Retina (tissue), 1 donor: Measurements from ENCODE around the gene TBL3.

Experiments used
- DNase-seq: peaks from one replicate; pipeline ENCODE4 v3.0.0-alpha.2; 2016

The TBL3 gene

DNA sequence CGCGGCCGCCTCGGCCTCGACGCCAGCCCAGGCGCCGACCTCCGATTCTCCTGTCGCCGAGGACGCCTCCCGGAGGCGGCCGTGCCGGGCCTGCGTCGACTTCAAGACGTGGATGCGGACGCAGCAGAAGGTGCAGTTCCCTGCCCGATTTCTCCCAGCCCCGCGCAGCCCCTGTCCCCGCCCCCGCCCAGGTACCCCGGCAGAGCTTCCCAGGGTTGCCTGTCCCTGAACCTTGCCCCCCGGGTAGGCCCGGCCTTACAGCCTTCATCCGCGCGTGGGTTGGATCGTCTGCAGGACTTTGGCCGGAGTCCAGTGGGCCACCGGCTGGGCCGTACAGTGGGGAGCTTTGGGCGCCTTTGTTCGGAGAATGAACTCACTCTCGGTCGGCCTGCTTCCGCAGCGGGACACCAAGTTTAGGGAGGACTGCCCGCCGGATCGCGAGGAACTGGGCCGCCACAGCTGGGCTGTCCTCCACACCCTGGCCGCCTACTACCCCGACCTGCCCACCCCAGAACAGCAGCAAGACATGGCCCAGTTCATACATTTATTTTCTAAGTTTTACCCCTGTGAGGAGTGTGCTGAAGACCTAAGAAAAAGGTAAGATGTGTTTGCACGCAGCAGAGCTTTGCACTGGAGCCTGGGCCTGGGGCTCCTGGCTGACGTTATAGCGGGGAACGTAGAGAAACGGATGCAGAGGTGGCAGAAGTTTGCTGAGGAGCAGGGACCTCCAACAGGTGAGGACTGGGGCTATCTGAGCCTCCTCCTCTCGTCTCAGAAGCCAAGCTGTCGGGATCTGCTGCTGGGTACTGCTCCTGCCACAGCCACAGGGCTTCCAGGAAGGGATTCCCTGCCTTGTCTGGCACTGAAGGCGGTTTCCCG, 12.7 kb downstream of the TBL3 start:
- no peak for DNase-seq

DNA sequence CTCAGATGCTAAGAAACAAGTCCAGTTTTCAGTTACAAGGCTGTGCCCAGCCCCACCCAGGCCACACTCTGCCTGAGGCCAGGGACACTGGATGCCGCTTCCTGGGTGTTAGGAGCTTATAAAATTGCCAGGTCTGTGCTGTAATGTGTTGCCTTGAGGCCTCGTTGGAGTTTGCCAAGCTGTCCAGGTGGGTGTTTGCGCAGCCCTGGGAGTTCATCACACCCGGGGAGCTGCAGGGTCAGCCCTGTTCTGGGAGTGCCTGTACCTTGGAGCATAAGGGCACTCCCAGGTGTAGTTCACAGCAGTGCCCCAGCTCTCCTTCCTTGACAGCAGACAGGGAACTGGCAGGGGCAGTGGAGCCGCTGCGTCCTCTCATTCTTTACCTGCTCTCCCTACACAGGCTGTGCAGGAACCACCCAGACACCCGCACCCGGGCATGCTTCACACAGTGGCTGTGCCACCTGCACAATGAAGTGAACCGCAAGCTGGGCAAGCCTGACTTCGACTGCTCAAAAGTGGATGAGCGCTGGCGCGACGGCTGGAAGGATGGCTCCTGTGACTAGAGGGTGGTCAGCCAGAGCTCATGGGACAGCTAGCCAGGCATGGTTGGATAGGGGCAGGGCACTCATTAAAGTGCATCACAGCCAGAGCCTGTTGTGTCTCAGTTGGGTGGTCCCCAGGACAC, 13.8 kb downstream of the TBL3 start:
- DNase-seq, result no peak

DNA sequence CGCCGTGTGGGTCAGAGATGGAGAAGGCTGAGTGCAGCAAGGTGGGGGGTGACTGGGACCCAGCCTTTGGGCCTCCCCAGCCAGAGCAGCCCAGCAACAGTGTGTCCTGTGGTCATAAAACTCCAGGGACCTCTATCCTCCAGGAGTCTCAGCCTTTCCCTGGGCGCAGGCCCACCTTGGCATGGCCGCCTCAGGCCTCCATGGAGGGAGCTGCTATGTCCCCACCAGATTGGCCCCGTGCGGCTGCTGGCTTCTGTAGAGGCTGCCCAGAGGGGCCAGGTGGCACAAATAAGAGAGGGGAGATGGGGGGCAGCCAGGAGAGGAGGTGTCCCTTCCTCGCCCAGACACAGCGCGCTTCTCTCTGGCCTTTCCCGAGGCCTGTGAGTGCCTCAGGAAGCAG, 15.3 kb downstream of the TBL3 start:
- DNase-seq, result no peak

DNA sequence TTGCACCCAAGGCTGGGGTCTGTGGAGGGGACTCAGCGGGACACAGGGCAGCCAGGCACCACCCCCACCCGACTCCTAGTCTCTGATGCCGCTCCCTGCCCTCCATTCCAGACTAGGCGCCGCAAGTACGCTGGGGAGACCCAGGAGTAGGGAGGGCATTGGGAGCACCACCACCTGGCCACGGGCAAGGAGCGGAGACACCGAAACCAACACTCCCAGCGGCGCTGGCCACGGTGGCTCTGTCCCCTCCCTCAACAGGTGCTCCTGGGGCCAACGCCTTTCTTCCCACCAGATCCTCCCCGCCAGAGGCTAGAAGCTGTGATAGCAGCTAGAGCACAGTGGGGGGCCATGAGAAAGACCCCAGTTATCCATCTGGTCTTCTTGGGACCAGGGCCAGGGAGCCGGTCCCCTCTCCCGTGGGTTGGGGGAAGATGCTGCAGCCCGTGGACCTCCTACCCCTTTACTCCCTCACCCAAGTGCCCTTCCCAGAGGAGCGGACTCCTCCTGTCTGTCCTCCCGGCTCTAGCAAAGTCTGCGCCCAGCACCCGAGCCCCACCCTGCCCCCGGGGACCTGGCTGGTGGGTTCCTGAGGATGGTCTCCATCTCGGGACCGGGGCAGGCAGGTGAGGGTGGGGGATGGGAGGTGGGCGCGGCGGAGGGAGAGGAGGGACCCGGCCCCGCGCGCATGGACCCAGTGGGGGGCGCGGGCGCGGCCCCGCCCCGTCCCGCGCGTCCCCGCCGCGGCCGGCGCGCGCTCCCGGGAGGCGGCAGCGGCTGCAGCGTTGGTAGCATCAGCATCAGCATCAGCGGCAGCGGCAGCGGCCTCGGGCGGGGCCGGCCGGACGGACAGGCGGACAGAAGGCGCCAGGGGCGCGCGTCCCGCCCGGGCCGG, 17.6 kb downstream of the TBL3 start, which contains the start of gene SYNGR3:
Gene SYNGR3, plus strand, starts transcription at position 762 of the 892 bp plus-strand sequence. CDS start 133 bp downstream, outside the sequence.
- DNase-seq, result peak; percentile 44

DNA sequence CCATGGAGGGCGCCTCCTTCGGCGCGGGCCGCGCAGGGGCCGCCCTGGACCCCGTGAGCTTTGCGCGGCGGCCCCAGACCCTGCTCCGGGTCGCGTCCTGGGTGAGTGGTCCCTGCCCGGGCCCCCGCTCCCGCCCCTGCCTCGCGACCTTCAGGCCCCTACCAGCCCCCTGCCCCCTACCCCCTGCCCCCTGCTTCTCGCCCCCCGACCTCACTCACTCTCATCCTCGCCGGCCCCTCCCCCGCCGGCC, 18.2 kb downstream of the TBL3 start:
- DNase-seq, result no peak

- peak; percentile 48 for DNase-seq
Observed at GRCh38 chr16:1990351-1991134, 18.7 kb downstream of the TBL3 start.

- DNase-seq, result peak; percentile 48
Observed at GRCh38 chr16:1991135-1991551, 19.3 kb downstream of the TBL3 start.

DNA sequence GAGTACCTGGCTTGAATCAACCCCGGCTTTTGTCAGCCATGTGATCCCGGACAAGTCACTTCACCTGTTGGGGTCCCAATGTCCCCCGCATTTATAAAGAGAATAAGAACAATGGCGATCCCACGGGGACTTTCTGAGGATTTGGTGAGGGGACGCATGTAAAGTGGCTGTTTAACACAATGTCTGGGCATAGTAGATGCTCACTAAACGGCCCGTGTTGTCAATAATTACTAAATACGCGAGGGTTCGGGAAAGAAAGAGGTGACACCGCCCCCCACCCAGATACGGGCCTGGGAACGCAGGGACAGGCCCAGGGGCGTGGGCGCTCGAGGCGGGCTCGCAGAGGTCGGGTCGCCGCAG, 19.7 kb downstream of the TBL3 start:
- DNase-seq, result no peak

DNA sequence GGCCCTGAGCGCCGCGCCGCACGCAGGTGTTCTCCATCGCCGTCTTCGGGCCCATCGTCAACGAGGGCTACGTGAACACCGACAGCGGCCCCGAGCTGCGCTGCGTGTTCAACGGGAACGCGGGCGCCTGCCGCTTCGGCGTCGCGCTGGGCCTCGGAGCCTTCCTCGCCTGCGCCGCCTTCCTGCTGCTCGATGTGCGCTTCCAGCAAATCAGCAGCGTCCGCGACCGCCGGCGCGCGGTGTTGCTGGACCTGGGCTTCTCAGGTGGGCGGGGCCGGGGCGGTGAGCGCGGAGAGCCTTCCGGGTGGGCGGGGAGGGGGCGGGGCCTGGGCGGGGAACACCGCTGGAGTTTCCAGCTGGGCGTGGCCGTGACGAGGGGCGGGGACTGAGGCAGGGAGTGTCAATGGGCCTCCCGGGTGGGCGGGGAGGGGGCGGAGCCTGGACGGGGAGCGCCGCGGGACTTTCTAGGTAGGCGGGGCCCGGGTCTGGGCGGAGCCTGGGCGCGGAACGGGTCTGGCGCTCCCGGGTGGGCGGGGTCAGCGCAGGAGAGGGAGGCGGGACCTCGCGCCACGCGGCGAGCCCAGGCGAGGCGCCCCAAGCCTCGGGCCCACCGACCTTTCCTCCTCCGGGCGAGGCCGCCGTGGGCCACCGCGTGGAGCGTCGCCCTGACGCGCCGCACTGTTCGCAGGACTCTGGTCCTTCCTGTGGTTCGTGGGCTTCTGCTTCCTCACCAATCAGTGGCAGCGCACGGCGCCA, 20.3 kb downstream of the TBL3 start:
- DNase-seq, result peak; percentile 83

DNA sequence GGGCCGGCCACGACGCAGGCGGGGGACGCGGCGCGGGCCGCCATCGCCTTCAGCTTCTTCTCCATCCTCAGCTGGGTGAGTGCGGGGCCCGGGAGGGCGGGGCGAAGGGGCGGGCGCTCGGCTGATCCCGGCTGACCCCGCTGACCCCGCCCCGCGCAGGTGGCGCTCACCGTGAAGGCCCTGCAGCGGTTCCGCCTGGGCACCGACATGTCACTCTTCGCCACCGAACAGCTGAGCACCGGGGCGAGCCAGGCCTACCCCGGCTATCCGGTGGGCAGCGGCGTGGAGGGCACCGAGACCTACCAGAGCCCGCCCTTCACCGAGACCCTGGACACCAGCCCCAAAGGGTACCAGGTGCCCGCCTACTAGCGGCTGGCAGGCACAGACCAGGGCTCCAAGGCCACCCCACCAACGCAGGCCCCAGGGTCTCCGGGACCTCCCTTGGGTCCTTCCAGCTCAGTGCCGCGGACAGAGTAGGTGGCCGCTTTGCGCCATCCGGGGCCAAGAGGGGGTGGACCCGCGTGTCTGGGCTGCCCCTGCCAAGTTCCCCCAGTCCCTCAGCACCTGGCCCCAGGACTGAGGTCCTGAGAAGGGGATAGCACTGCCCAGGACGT, 21.0 kb downstream of the TBL3 start:
- peak; percentile 26 for DNase-seq

DNA sequence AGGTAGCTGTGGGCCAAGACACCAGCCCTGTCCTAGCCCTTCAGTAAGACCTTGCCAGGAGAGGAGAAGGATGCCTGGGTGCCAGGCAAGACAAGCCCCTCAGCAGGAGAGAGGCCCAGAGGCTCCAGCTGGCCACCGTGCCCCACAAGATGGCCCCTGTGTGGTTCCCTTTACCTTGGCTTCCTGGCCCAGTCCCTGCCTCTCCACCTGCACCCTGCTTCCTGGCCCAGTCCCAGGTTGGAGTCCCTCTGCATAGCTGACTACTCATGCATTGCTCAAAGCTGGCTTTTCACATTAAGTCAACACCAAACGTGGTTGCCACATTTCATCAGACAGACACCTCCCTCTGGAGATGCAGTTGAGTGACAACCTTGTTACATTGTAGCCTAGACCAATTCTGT, 21.9 kb downstream of the TBL3 start:
- DNase-seq, result no peak

DNA sequence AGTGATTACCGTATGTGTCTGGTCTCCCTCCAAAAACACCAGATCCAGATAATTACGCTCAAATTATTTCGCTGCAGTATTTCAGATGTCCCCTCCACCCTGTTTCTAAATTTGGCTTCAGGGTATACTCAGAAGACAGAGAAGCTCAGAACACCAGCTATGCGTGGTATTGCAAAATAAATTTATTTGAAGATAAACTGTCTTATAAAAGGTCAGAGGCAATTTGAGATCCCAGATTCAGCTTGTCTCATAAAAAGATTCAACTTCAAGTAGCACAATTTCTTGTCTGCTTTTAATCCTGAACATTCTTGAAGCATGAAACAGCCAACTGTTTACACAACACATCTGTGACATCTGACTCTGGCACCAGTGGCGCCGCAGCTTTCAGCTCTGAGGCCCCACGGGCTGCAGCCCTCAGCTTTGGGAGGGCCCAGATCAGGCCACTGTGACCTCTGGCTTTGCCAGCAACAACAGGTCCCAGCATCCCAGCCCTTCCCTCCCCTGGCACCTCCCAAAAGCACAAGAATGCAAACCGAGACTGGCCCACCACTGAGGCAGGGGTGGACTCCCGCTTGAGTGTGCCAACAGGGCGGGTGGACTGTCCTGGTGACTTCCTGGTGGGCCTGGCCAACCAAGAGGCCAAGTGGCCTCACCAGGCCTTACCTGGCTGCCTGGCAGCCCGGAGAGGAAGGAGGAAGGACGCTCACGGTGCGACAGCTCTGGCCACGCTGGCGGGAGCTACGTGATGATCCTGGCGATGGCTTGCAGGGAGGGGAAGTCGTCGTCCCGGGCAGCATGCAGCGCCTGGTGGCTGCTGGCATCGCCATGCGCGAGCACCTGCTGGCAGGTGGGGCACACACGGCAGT, 25.9 kb downstream of the TBL3 start:
- no peak for DNase-seq

GRCh38 chr16:1998360-1998835, 26.5 kb downstream of the TBL3 start:
- DNase-seq, result no peak

DNA sequence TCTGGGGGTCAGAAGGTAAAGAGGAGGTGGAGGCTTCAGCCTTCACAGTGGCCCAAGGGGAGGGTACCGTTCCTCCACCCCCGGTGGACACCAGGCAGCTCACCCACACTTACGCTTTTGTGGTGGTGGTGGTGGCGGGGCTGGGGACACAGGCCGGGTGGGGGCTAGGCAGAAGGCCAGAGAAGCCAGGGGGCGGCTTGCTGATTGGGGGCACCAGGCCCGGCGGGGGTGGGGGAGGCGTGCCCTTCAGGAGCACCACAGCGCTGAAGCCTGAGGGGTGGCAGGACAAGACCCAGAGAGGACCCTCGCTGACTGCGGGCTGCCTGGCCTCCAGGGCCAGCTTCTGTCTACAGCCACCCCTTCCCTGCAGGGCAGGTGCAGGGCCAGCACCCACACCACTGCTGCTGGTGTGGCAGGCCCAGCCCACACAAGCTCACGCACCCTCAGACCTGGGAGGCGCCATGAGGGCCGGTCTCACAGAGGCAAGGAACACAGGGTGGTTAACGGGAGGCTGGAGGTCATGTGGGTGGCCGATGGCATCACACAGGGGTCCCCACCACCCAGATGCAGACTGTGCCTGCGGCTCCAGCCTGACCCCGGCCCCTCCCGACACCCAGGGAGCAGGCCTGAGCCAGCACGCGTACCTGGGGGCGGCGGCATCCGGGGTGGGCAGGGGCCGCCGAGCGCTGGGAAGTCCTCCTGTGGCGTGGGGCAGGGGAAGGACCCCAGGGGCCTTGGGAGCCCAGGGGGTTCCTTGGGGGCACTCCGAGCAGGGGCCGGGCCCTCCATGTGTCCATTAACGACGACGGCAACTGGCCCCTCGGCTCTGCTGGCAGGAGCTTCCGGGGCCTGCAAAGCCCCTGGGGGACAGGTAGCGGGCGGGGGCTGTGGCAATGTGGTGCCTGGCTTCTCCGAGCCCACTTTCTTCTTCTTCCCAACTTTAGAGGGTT, 27.3 kb downstream of the TBL3 start:
- DNase-seq, result no peak

DNA sequence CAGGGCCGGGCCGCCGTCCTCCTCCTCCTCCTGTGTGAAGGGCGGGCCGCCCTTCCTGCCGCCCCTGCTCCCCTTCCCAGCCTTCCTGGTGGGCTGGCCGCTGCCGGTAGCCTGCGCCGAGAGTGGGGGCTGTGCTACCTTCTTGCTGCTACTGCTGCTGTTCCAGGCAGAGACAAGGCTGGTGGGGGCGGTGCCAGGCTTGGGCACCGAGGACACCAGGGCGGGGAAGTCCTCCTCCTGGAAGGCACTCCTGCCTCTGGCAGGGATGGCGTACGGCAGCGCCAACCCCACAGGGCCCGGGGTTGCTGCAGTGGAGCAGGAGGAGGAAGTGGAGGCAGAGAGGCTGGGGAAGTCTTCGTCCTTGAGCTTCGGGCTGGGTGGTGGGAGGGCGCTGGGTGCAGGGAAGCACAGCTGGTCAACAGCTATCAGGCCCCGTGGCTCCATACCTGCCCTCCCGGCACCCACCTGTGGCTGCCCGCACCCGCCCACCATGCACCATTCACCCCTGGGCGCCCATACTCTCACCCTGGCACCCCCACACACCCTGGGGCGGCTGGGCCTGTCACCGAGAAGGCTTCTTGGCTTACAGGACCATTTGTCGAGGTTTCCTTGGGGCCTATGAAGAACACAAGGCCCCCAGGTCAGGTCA, 28.1 kb downstream of the TBL3 start:
- DNase-seq, result no peak

DNA sequence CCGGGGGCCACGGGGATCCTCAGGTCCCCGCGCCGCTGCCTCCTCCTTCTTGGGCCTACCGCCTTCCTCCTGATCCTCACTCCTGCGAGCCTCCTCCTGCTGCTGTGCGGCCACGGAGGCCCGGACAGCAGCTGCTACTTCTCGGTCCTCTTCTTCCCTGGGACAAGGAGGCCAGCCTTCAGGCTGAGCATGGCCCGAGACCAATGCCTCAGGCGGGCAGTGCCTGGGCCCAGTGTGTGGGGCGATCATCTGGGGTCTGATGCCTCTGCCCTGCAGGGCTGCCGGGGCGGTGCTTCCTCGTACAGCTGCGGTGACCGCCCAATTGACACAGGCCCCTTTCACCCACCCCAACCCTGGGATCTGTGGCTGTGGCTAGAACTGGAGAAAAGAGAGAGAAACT, 29.2 kb downstream of the TBL3 start:
- DNase-seq, result no peak

DNA sequence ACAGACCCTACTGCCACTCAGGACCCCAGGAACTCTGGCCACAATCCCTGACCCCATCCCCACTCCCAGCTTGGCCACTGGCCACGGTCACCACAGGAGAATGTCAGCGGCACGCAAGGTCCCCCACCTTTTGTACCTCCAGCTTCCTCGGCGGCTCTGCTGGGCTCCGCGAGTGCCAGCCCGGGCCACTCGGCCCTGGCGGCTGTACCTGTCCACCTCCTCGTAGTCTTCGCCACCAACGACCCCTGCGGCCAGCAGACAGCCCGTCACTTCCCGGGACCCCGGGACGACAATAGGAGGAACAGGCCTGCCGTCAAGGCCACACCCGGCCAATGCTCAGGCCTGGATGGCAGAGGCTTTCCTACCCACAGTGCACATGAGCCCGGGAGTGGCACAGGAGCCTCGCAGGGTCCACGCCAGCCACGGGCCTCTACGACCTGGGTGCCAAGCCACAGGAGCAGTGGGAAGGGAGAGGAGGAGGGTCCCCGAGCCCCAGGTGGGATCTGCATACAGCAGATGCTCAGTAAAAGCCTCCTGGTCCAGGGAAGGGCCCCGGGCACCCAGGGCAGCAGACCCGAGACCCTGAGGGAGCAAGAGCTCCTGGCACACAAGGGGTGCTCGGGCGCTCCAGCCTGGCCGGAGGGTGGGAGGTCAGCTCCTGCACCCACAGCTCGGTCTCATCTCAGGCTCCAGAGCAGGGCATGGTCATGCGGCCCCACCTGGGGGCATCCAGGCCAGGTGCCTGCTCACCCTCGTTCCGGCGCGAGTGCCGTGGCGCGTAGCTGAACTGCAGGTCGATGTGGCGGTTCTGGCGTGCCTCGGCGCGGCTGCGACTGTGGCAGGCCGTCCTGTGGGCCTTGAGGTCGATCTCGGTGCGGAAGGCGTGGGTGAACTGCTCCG, 29.9 kb downstream of the TBL3 start:
- no peak for DNase-seq
